Measurements from ENCODE around the gene GRIP1. TPM values are rescaled to one million over a fixed set of nuclear protein-coding genes. Genes with fewer than 3 reads are reported as not detected.

Gene GRIP1
- total and polyA plus RNA-seq, 2 donors (not counting 3 experiments of a cell fraction or from before 2014, with no cell fraction given), result 0.04 to 0.69 TPM

DNA sequence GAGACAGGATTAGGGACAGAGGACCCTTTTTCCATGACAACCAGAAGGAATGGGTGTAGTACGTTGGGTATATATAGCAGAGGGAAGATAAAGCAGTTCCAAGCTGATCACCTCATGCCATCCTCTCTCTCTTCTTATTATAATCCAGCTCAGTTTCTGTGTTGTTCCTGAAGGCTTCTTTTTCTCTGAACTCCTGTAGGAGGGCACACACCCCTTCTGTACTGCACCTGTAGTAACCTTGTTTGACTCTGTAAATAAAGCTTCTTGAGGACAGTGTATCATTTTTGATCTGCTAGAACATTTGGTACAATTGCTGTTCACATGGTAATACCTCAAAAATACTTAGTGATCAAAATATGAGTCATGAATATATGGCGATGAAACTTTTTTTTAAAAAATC lies 343.1 kb downstream of the GRIP1 start:
- dilution Hi-C loops (cut with MboI; ENCODE audit: extremely low pct_ligation_motif_present, low sequenced_read_pairs) (no loop called here), intact Hi-C loops (cut with micrococcal nuclease) (no loop called here)
- TF ChIP-seq, protein P1, sequence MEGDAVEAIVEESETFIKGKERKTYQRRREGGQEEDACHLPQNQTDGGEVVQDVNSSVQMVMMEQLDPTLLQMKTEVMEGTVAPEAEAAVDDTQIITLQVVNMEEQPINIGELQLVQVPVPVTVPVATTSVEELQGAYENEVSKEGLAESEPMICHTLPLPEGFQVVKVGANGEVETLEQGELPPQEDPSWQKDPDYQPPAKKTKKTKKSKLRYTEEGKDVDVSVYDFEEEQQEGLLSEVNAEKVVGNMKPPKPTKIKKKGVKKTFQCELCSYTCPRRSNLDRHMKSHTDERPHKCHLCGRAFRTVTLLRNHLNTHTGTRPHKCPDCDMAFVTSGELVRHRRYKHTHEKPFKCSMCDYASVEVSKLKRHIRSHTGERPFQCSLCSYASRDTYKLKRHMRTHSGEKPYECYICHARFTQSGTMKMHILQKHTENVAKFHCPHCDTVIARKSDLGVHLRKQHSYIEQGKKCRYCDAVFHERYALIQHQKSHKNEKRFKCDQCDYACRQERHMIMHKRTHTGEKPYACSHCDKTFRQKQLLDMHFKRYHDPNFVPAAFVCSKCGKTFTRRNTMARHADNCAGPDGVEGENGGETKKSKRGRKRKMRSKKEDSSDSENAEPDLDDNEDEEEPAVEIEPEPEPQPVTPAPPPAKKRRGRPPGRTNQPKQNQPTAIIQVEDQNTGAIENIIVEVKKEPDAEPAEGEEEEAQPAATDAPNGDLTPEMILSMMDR (IDR thresholded peaks at IDR 0.05; ENCODE audit: extremely low read depth in 1 of 2, insufficient read depth in 1 of 2, low read depth in 1 of 2, low read length in 2 of 2), result no peak
- TF ChIP-seq EZH2 (IDR thresholded peaks at IDR 0.05; ENCODE audit: borderline replicate concordance, low read depth, low read length, severe bottlenecking), result no peak
- TF ChIP-seq FOS (IDR thresholded peaks at IDR 0.05; ENCODE audit: borderline replicate concordance, insufficient read depth, low read length), result no peak
- TF ChIP-seq, protein P2, sequence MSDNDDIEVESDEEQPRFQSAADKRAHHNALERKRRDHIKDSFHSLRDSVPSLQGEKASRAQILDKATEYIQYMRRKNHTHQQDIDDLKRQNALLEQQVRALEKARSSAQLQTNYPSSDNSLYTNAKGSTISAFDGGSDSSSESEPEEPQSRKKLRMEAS (IDR thresholded peaks at IDR 0.05; ENCODE audit: insufficient read depth, insufficient read length), result no peak
- TF ChIP-seq JUN (IDR thresholded peaks at IDR 0.05; ENCODE audit: borderline replicate concordance, insufficient read depth, insufficient read length, low read depth), result no peak
- no peak for TF ChIP-seq MYC (IDR thresholded peaks at IDR 0.05; ENCODE audit: low read depth, low read length)
- TF ChIP-seq POLR2A (IDR thresholded peaks at IDR 0.05; ENCODE audit: low read depth, low read length), result no peak
- no peak for TF ChIP-seq POLR2AphosphoS5 (IDR thresholded peaks at IDR 0.05; ENCODE audit: insufficient read depth, low read depth, low read length)
- TF ChIP-seq GATA2 (IDR thresholded peaks at IDR 0.05; ENCODE audit: insufficient read depth, insufficient read length, low read depth, low read length), result no peak
- no peak overlapping the region for H3K4me2 ChIP-seq (ENCODE audit: insufficient read depth, low read length)
- H2AFZ ChIP-seq (ENCODE audit: low read depth, low read length), result no peak overlapping the region
- no peaks in the 10 kb centered on the region for H3K9me1 ChIP-seq (replicated peaks; ENCODE audit: control insufficient read depth, extremely low read depth, insufficient read depth, low read length)
- no peaks in the 10 kb centered on the region for H3K79me2 ChIP-seq (ENCODE audit: control insufficient read depth, insufficient read depth, low read length)
- POLR2A ChIA-PET, result no interaction called here
- no TSS peak for BruUV-seq (replicated peaks)
- DNase-seq (ENCODE audit: low read depth, low spot score) (no peak), FAIRE-seq (no peak)
- no peaks in the 10 kb centered on the region for H3K27me3 ChIP-seq (ENCODE audit: control insufficient read depth in 2 of 2, insufficient read depth in 2 of 2, low read length in 2 of 2)
- H3K9me3 ChIP-seq (replicated peaks; ENCODE audit: control insufficient read depth, insufficient read depth, low read length), result no peaks in the 10 kb centered on the region
- no peak overlapping the region for H3K4me3 ChIP-seq (replicated peaks in 1 of 3; ENCODE audit: insufficient read depth in 1 of 3, low read depth in 1 of 3, low read length in 3 of 3)
- H4K20me1 ChIP-seq (replicated peaks; ENCODE audit: control insufficient read depth, extremely low read depth, insufficient read depth, low read length), result no peaks in the 10 kb centered on the region
- no peaks in the 10 kb centered on the region for H3K4me1 ChIP-seq (ENCODE audit: control insufficient read depth, extremely low read depth, insufficient read depth, low read length)
- no peak overlapping the region for H3K9ac ChIP-seq (replicated peaks; ENCODE audit: extremely low read depth, insufficient read depth, low read length)
- H3K27ac ChIP-seq (ENCODE audit: insufficient read depth, low read depth, low read length), result no peak overlapping the region
- H3K36me3 ChIP-seq (ENCODE audit: control insufficient read depth in 2 of 2, extremely low read depth in 1 of 2, insufficient read depth in 2 of 2, low read length in 2 of 2), result no peaks in the 10 kb centered on the region
- CTCF ChIA-PET, result interaction anchor here (0.5 kb wide), 1 partner anchor 28 kb away, joined by 3 read pairs; no protein-coding TSS in a partner anchor

Data from endothelial cell of umbilical vein (primary cell).